GM23338 (cell line): ENCODE results near the gene UBE2E2. TPM values are rescaled to one million over a fixed set of nuclear protein-coding genes. Genes with fewer than 3 reads are reported as not detected.

Experiments
- ATAC-seq: fragments of 200-7000 bp; cut with Tn5 transposase; 3 replicates; pipeline ENCODE4 v1.9.1; 2020
- DNase-seq: peaks from one replicate; pipeline ENCODE4 v3.0.0-alpha.2; 2015; ENCODE audit warnings: low spot score
- H2AFZ ChIP-seq: fragments of 200-600 bp; sonication (generic); 2 replicates; pipeline ENCODE4 v1.8.0; 2016; ENCODE audit warnings: antibody characterized with exemption, mild to moderate bottlenecking, moderate library complexity
- H3F3A ChIP-seq: fragments of 200-600 bp; sonication (generic); replicated peaks from 2 replicates; pipeline ENCODE4 v1.8.0; 2017; ENCODE audit warnings: antibody characterized with exemption, mixed run types, low read depth
- H3K27ac ChIP-seq: fragments of 200-600 bp; sonication (generic); 2 replicates; pipeline ENCODE4 v1.6.1; 2016; ENCODE audit warnings: low read depth
- H3K27me3 ChIP-seq: fragments of 200-600 bp; sonication (generic); 2 replicates; pipeline ENCODE4 v1.8.0; 2016; ENCODE audit warnings: mild to moderate bottlenecking, mixed run types, moderate library complexity; ENCODE audit not compliant: insufficient read depth
- H3K36me3 ChIP-seq: fragments of 200-600 bp; sonication (generic); 2 replicates; pipeline ENCODE4 v1.8.0; 2016; ENCODE audit warnings: mild to moderate bottlenecking; ENCODE audit not compliant: insufficient read depth
- H3K4me1 ChIP-seq: fragments of 200-600 bp; sonication (generic); 2 replicates; pipeline ENCODE4 v1.8.0; 2016; ENCODE audit warnings: mild to moderate bottlenecking, moderate library complexity; ENCODE audit not compliant: insufficient read depth
- H3K4me2 ChIP-seq: fragments of 200-600 bp; sonication (generic); 2 replicates; pipeline ENCODE4 v1.7.1; 2017; ENCODE audit warnings: mixed run types
- H3K4me3 ChIP-seq: fragments of 200-600 bp; sonication (generic); 2 replicates; pipeline ENCODE4 v1.6.1; 2016; ENCODE audit warnings: mixed run types
- H3K79me2 ChIP-seq: fragments of 200-600 bp; sonication (generic); replicated peaks from 2 replicates; pipeline ENCODE4 v1.8.0; 2017; ENCODE audit warnings: mild to moderate bottlenecking; ENCODE audit not compliant: insufficient read depth
- H3K9me2 ChIP-seq: fragments of 200-600 bp; sonication (generic); 2 replicates; pipeline ENCODE4 v1.8.0; 2017; ENCODE audit not compliant: insufficient read depth
- H4K20me1 ChIP-seq: fragments of 200-600 bp; sonication (generic); replicated peaks from 2 replicates; pipeline ENCODE4 v1.8.0; 2017; ENCODE audit warnings: mild to moderate bottlenecking; ENCODE audit not compliant: insufficient read depth
- H3K27ac Mint-ChIP-seq: 2 replicates; pipeline ENCODE4 v1.8.0; 2020; ENCODE audit warnings: inconsistent platforms, mild to moderate bottlenecking, moderate library complexity, mixed read lengths
- H3K27me3 Mint-ChIP-seq: 3 replicates; pipeline ENCODE4 v1.8.0; 2022; ENCODE audit warnings: low read depth, mild to moderate bottlenecking, moderate library complexity, mixed read lengths, inconsistent platforms; ENCODE audit not compliant: insufficient read depth, poor library complexity
- H3K36me3 Mint-ChIP-seq: 3 replicates; pipeline ENCODE4 v1.8.0; 2021; ENCODE audit warnings: low read depth, mild to moderate bottlenecking, inconsistent platforms, moderate library complexity, mixed read lengths
- H3K4me1 Mint-ChIP-seq: 3 replicates; pipeline ENCODE4 v1.8.0; 2020; ENCODE audit warnings: mild to moderate bottlenecking, inconsistent platforms, mixed read lengths
- H3K4me3 Mint-ChIP-seq: 3 replicates; pipeline ENCODE4 v1.8.0; 2021; ENCODE audit warnings: moderate library complexity, mild to moderate bottlenecking, inconsistent platforms, mixed read lengths
- H3K9me3 Mint-ChIP-seq: 3 replicates; pipeline ENCODE4 v1.8.0; 2020; ENCODE audit warnings: moderate library complexity, mild to moderate bottlenecking, inconsistent platforms, mixed read lengths
- CREB1 ChIP-seq: fragments of 250-450 bp; sonication (Bioruptor Pico); IDR thresholded peaks from 2 replicates; pipeline ENCODE4 v1.5.0; 2020; ENCODE audit warnings: low read depth, mild to moderate bottlenecking, moderate library complexity
- CTCF ChIP-seq, 2 experiments: fragments of 200-600 bp in 1 of 2; sonication (generic) in 1 of 2; conservative IDR thresholded peaks; 2 replicates each; pipeline versions ENCODE4 v1.5.1 to v1.6.1; 2016 to 2017; ENCODE audit warnings: antibody characterized with exemption in 2 of 2, low read depth in 2 of 2, mild to moderate bottlenecking in 2 of 2, moderate library complexity in 1 of 2
- ETS1 ChIP-seq: IDR thresholded peaks from 2 replicates; pipeline ENCODE4 v1.6.1; 2016; ENCODE audit warnings: antibody characterized with exemption
- EZH2 ChIP-seq: fragments of 200-600 bp; sonication (generic); IDR thresholded peaks from one replicate; pipeline ENCODE4 v1.8.0; 2017; ENCODE audit warnings: antibody characterized with exemption, mild to moderate bottlenecking, low read depth; ENCODE audit not compliant: unreplicated experiment
- EZH2phosphoT487 ChIP-seq: fragments of 200-600 bp; sonication (generic); IDR thresholded peaks from one replicate; pipeline ENCODE4 v1.8.1; 2018; ENCODE audit warnings: antibody characterized with exemption; ENCODE audit not compliant: unreplicated experiment
- JUNB ChIP-seq: IDR thresholded peaks from one replicate; pipeline ENCODE4 v1.6.1; 2016; ENCODE audit warnings: antibody characterized with exemption; ENCODE audit not compliant: unreplicated experiment
- NANOG ChIP-seq: IDR thresholded peaks from 2 replicates; pipeline ENCODE4 v1.6.1; 2016; ENCODE audit warnings: antibody characterized with exemption, borderline replicate concordance
- POLR2AphosphoS5 ChIP-seq: IDR thresholded peaks from 2 replicates; pipeline ENCODE4 v1.6.1; 2016; ENCODE audit warnings: antibody characterized with exemption, low read depth
- STAT1 ChIP-seq: IDR thresholded peaks from one replicate; pipeline ENCODE4 v1.6.1; 2016; ENCODE audit warnings: antibody characterized with exemption; ENCODE audit not compliant: unreplicated experiment
- ZNF114 ChIP-seq: fragments of 250-450 bp; sonication (Bioruptor Pico); IDR thresholded peaks from 2 replicates; pipeline ENCODE4 v1.5.0; 2020; ENCODE audit warnings: mild to moderate bottlenecking, moderate library complexity
- ZNF331 ChIP-seq: fragments of 250-450 bp; sonication (Bioruptor Pico); IDR thresholded peaks from 2 replicates; pipeline ENCODE4 v1.5.0; 2020; ENCODE audit warnings: low read depth, mild to moderate bottlenecking, moderate library complexity
- ZNF462 ChIP-seq: fragments of 250-450 bp; sonication (Bioruptor Pico); IDR thresholded peaks from 2 replicates; pipeline ENCODE4 v1.5.0; 2020; ENCODE audit warnings: mild to moderate bottlenecking, moderate library complexity
- polyA plus RNA-seq: library from polyadenylated mRNA; unstranded; fragments of >200 nt; fragmentation: Nextera tagmentation; extraction: Ambion mirVana; gene quantifications from 2 replicates; pipeline ENCODE4 v1.2.1, GENCODE V29; 2016
- total RNA-seq: library from RNA; depleted of rRNA; stranded (reverse); fragments of >200 nt; shearing (Covaris generic); gene quantifications from 2 replicates; pipeline ENCODE4 v1.2.3, GENCODE V29; 2014
- TF ChIP-seq, protein P1 (sequence below): IDR thresholded peaks from one replicate; pipeline ENCODE4 v1.6.1; 2018; ENCODE audit warnings: antibody characterized with exemption; ENCODE audit not compliant: unreplicated experiment

UBE2E2 gene
- total and polyA plus RNA-seq, 2 experiments from 2014 or later = 86.9 to 169 TPM

DNA sequence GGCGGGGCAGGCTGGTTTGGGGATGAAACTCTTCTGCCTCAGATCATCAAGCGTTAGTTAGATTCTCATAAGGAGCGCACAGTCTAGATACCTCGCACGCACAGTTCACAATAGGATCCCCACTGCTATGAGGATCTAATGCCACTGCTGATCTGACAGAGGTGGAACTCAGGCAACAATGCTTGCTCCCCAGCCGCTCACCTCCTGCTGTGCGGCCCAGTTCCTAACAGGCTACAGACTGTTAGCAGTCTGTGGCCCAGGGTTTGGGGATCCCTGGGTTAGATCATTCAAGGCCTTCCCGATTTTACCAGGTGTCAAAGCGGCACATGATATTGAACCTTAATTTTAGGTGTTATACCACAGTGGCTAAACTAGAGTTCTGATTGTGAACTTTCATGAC is 232.8 kb downstream of the UBE2E2 start:
- Mint-ChIP-seq H3K36me3 (no peaks in the 10 kb centered on the region), H3K27me3 (peaks cover 3% of the 10 kb centered on the region), H3K4me1 (peaks cover 46% of the 10 kb centered on the region), H3K9me3 (no peaks in the 10 kb centered on the region; the same call in 2 of the 3 replicates), H3K4me3 (no peak overlapping the region), H3K27ac (no peak overlapping the region)
- Histone ChIP-seq H3K4me1 (peaks cover 35% of the 10 kb centered on the region), H4K20me1 (no peaks in the 10 kb centered on the region), H3K4me2 (no peak overlapping the region), H3K27ac (no peak overlapping the region), H3K79me2 (peaks cover 32% of the 10 kb centered on the region), H2AFZ (no peak overlapping the region), H3K36me3 (no peaks in the 10 kb centered on the region), H3K27me3 (no peaks in the 10 kb centered on the region), H3F3A (no peaks in the 10 kb centered on the region), H3K4me3 (no peak overlapping the region), H3K9me2 (no peaks in the 10 kb centered on the region)
- peak; percentile 86 for ATAC-seq
- DNase-seq = peak; percentile 55
- TF ChIP-seq CTCF (conservative IDR thresholded peaks at IDR 0.05; ENCODE audit: low read depth in 2 of 2) (no peak), STAT1 (no peak), ZNF462 (no peak), EZH2 (no peak), POLR2AphosphoS5 (no peak), ETS1 (no peak), JUNB (no peak), ZNF114 (CRISPR knock-in tag) (no peak), ZNF331 (CRISPR knock-in tag) (no peak), CREB1 (CRISPR knock-in tag) (no peak), EZH2phosphoT487 (no peak), NANOG (no peak)
- TF ChIP-seq, protein P1, sequence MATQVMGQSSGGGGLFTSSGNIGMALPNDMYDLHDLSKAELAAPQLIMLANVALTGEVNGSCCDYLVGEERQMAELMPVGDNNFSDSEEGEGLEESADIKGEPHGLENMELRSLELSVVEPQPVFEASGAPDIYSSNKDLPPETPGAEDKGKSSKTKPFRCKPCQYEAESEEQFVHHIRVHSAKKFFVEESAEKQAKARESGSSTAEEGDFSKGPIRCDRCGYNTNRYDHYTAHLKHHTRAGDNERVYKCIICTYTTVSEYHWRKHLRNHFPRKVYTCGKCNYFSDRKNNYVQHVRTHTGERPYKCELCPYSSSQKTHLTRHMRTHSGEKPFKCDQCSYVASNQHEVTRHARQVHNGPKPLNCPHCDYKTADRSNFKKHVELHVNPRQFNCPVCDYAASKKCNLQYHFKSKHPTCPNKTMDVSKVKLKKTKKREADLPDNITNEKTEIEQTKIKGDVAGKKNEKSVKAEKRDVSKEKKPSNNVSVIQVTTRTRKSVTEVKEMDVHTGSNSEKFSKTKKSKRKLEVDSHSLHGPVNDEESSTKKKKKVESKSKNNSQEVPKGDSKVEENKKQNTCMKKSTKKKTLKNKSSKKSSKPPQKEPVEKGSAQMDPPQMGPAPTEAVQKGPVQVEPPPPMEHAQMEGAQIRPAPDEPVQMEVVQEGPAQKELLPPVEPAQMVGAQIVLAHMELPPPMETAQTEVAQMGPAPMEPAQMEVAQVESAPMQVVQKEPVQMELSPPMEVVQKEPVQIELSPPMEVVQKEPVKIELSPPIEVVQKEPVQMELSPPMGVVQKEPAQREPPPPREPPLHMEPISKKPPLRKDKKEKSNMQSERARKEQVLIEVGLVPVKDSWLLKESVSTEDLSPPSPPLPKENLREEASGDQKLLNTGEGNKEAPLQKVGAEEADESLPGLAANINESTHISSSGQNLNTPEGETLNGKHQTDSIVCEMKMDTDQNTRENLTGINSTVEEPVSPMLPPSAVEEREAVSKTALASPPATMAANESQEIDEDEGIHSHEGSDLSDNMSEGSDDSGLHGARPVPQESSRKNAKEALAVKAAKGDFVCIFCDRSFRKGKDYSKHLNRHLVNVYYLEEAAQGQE = no peak
